GM12878 (cell line): ENCODE results near the gene VCAN.

Source experiments
- BHLHE40 ChIP-seq, 2 experiments: fragments of 450-650 bp in 1 of 2; IDR thresholded peaks; 2 replicates each; pipeline ENCODE4 v1.6.1; 2011 to 2017; ENCODE audit warnings: low read depth in 2 of 2, borderline replicate concordance in 1 of 2, improper control_type of control experiment in 1 of 2, low read length in 1 of 2, mild to moderate bottlenecking in 1 of 2
- BRCA1 ChIP-seq: IDR thresholded peaks from 2 replicates; pipeline ENCODE4 v1.6.1; 2011; ENCODE audit warnings: low read depth, low read length, improper control_type of control experiment
- CBX3 ChIP-seq: fragments of 200-600 bp; sonication (generic); IDR thresholded peaks from 2 replicates; pipeline ENCODE4 v1.6.1; 2016; ENCODE audit warnings: low read depth, borderline replicate concordance
- CEBPB ChIP-seq, 2 experiments: fragments of 150-350 bp in 1 of 2; IDR thresholded peaks; 2 replicates each; pipeline ENCODE4 v1.6.1; 2012 to 2014; ENCODE audit warnings: low read depth in 2 of 2, low read length in 2 of 2, borderline replicate concordance in 1 of 2, inconsistent platforms in 1 of 2
- MYC ChIP-seq: IDR thresholded peaks from 2 replicates; pipeline ENCODE4 v1.6.1; 2011; ENCODE audit warnings: mild to moderate bottlenecking, low read length, moderate library complexity, inconsistent platforms; ENCODE audit not compliant: insufficient read depth, insufficient replicate concordance, insufficient read length, severe bottlenecking
- RAD21 ChIP-seq: IDR thresholded peaks from 2 replicates; pipeline ENCODE4 v1.6.1; 2011; ENCODE audit warnings: mild to moderate bottlenecking, low read depth, low read length, moderate library complexity; ENCODE audit not compliant: insufficient read depth
- SP1 ChIP-seq: IDR thresholded peaks from one replicate; pipeline ENCODE4 v1.6.1; 2011; ENCODE audit warnings: low read depth, low read length
- TF ChIP-seq, protein P1 (sequence below), 3 experiments: IDR thresholded peaks in 2 of 3; conservative IDR thresholded peaks in 1 of 3; 2 replicates each; pipeline ENCODE4 v1.5.1; 2011; ENCODE audit warnings: low read depth in 3 of 3, low read length in 3 of 3, mild to moderate bottlenecking in 3 of 3, control low read depth in 2 of 3, moderate library complexity in 2 of 3, inconsistent platforms in 1 of 3, mixed read lengths in 1 of 3; ENCODE audit not compliant: control insufficient read depth in 2 of 3, insufficient read depth in 1 of 3; ENCODE audit errors: extremely low read depth in 1 of 3
- TF ChIP-seq, protein P2 (sequence below): fragments of 150-350 bp; IDR thresholded peaks from 2 replicates; pipeline ENCODE4 v1.6.1; 2016; ENCODE audit warnings: low read depth, low read length

DNA sequence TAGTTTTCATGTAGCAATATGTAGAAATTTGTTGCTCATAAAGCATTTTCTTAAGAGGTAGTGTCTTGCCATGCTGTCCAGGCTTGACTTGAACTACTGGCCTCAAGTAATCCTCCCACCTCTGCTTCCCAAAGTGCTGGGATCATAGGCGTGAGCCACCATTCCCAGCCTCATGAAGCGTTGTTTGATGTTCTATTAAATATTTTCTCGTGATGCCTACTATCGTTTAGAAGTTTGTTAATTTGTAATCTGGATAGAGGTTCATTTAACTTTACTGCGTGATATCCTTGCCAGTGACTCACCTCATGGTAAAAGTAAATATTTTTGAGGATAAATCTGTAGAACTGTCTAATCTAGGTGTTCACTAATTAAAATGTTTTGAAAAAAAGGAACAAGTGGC, 82.6 kb downstream of the VCAN start:
- TF ChIP-seq CBX3 (no peak), BRCA1 (no peak), RAD21 (no peak), SP1 (no peak), BHLHE40 (IDR thresholded peaks at IDR 0.05; ENCODE audit: borderline replicate concordance in 1 of 2, low read depth in 2 of 2, low read length in 1 of 2) (no peak), CEBPB (IDR thresholded peaks at IDR 0.05; ENCODE audit: borderline replicate concordance in 1 of 2, low read depth in 2 of 2, low read length in 2 of 2) (no peak), MYC (no peak)
- TF ChIP-seq, protein P1, sequence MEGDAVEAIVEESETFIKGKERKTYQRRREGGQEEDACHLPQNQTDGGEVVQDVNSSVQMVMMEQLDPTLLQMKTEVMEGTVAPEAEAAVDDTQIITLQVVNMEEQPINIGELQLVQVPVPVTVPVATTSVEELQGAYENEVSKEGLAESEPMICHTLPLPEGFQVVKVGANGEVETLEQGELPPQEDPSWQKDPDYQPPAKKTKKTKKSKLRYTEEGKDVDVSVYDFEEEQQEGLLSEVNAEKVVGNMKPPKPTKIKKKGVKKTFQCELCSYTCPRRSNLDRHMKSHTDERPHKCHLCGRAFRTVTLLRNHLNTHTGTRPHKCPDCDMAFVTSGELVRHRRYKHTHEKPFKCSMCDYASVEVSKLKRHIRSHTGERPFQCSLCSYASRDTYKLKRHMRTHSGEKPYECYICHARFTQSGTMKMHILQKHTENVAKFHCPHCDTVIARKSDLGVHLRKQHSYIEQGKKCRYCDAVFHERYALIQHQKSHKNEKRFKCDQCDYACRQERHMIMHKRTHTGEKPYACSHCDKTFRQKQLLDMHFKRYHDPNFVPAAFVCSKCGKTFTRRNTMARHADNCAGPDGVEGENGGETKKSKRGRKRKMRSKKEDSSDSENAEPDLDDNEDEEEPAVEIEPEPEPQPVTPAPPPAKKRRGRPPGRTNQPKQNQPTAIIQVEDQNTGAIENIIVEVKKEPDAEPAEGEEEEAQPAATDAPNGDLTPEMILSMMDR (IDR thresholded peaks at IDR 0.05 in 2 of 3, conservative IDR thresholded peaks at IDR 0.05 in 1 of 3; ENCODE audit: control insufficient read depth in 2 of 3, extremely low read depth in 1 of 3, insufficient read depth in 1 of 3, low read depth in 3 of 3, low read length in 3 of 3): no peak
- TF ChIP-seq, protein P2, sequence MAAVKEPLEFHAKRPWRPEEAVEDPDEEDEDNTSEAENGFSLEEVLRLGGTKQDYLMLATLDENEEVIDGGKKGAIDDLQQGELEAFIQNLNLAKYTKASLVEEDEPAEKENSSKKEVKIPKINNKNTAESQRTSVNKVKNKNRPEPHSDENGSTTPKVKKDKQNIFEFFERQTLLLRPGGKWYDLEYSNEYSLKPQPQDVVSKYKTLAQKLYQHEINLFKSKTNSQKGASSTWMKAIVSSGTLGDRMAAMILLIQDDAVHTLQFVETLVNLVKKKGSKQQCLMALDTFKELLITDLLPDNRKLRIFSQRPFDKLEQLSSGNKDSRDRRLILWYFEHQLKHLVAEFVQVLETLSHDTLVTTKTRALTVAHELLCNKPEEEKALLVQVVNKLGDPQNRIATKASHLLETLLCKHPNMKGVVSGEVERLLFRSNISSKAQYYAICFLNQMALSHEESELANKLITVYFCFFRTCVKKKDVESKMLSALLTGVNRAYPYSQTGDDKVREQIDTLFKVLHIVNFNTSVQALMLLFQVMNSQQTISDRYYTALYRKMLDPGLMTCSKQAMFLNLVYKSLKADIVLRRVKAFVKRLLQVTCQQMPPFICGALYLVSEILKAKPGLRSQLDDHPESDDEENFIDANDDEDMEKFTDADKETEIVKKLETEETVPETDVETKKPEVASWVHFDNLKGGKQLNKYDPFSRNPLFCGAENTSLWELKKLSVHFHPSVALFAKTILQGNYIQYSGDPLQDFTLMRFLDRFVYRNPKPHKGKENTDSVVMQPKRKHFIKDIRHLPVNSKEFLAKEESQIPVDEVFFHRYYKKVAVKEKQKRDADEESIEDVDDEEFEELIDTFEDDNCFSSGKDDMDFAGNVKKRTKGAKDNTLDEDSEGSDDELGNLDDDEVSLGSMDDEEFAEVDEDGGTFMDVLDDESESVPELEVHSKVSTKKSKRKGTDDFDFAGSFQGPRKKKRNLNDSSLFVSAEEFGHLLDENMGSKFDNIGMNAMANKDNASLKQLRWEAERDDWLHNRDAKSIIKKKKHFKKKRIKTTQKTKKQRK: no peak
